ENCODE measurements around the gene H1-8.

Gene H1-8

GRCh38 chr3:129598484-129598883 is 55.5 kb downstream of the H1-8 start:
- H3K27me3 ChIP-seq (ENCODE audit: control insufficient read depth, insufficient read depth, low read length) = no peaks in the 10 kb centered on the region
- H3K4me1 ChIP-seq (ENCODE audit: control insufficient read depth, insufficient read depth, low read length) = peaks cover 12% of the 10 kb centered on the region
- H3K27ac ChIP-seq (ENCODE audit: low read depth, low read length) = no peak overlapping the region
- no peak overlapping the region for H3K4me3 ChIP-seq (ENCODE audit: low read length)
- H3K9ac ChIP-seq (ENCODE audit: low read length) = no peak overlapping the region
- no peaks in the 10 kb centered on the region for H3K36me3 ChIP-seq (ENCODE audit: control insufficient read depth, insufficient read depth, low read length)

GRCh38 chr3:129599073-129599472 is 56.1 kb downstream of the H1-8 start:
- Histone ChIP-seq H3K9ac (ENCODE audit: low read length) (no peak overlapping the region), H3K4me3 (ENCODE audit: low read length) (no peak overlapping the region), H3K27me3 (ENCODE audit: control insufficient read depth, insufficient read depth, low read length) (no peaks in the 10 kb centered on the region), H3K36me3 (ENCODE audit: control insufficient read depth, insufficient read depth, low read length) (no peaks in the 10 kb centered on the region), H3K4me1 (ENCODE audit: control insufficient read depth, insufficient read depth, low read length) (peaks cover 12% of the 10 kb centered on the region), H3K27ac (ENCODE audit: low read depth, low read length) (no peak overlapping the region)

- Histone ChIP-seq H3K36me3 (ENCODE audit: control insufficient read depth, insufficient read depth, low read length) (no peaks in the 10 kb centered on the region), H3K27ac (ENCODE audit: low read depth, low read length) (no peak overlapping the region), H3K4me1 (ENCODE audit: control insufficient read depth, insufficient read depth, low read length) (peaks cover 12% of the 10 kb centered on the region), H3K9ac (ENCODE audit: low read length) (no peak overlapping the region), H3K4me3 (ENCODE audit: low read length) (no peak overlapping the region), H3K27me3 (ENCODE audit: control insufficient read depth, insufficient read depth, low read length) (no peaks in the 10 kb centered on the region)
Observed at GRCh38 chr3:129599607-129600006, 56.6 kb downstream of the H1-8 start.

DNA sequence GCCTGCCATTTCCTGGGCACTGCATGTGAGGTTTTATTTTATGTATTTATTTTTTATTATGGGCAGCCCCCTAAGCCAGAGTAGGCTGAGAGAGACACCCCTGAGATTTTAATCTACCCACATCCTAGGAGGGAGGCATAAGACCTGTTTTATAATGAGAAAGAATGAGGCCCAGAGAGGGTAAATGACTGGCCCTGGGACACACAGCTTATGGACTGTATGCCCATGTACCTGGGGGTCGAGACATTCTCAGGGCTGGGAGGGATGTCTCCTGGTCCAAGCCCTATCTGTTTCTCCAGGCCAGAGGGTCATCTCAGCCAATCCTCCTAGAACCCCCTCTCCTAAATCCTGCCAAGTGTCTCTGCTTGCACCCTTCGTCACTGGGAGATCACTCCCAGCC is 57.4 kb downstream of the H1-8 start:
- Histone ChIP-seq H3K4me1 (ENCODE audit: control insufficient read depth, insufficient read depth, low read length) (peaks cover 9% of the 10 kb centered on the region), H3K27me3 (ENCODE audit: control insufficient read depth, insufficient read depth, low read length) (peaks cover 4% of the 10 kb centered on the region), H3K27ac (ENCODE audit: low read depth, low read length) (no peak overlapping the region), H3K4me3 (ENCODE audit: low read length) (no peak overlapping the region), H3K36me3 (ENCODE audit: control insufficient read depth, insufficient read depth, low read length) (no peaks in the 10 kb centered on the region), H3K9ac (ENCODE audit: low read length) (no peak overlapping the region)
